ENCODE results near the gene FAM227B. TPM values are rescaled to one million over a fixed set of nuclear protein-coding genes. Genes with fewer than 3 reads are reported as not detected.
"Not testable (repeated sequence)": the region's sequence is repeated elsewhere in the genome, so short reads cannot be mapped to it uniquely, and the experiment has no call there.

Gene FAM227B
- total RNA-seq, 1 donor from 2014 or later: 5.8 TPM

DNA sequence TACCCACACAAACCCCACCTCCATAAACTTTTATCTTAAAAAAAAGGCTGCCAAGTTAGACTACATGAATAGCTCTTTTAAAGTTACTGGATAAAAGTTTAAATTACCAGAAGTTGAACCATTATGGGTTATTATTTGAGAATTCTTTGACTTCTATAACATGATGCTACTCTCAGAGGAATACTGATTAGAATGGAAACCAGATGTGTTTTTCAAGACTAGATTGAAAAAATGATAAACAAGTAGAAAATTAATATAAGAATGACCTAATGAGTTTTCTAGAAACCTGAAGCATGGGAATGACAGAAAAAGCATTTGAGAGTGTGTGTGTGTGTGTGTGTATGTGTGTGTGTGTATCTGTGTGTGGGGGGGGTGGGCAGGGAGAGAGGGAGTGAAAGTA is 210.0 kb downstream of the FAM227B start:
- no peak for DNase-seq (ENCODE audit: low read depth)
- H3K4me3 ChIP-seq (ENCODE audit: low read depth, low read length): no peak overlapping the region
- TF ChIP-seq, protein P1, sequence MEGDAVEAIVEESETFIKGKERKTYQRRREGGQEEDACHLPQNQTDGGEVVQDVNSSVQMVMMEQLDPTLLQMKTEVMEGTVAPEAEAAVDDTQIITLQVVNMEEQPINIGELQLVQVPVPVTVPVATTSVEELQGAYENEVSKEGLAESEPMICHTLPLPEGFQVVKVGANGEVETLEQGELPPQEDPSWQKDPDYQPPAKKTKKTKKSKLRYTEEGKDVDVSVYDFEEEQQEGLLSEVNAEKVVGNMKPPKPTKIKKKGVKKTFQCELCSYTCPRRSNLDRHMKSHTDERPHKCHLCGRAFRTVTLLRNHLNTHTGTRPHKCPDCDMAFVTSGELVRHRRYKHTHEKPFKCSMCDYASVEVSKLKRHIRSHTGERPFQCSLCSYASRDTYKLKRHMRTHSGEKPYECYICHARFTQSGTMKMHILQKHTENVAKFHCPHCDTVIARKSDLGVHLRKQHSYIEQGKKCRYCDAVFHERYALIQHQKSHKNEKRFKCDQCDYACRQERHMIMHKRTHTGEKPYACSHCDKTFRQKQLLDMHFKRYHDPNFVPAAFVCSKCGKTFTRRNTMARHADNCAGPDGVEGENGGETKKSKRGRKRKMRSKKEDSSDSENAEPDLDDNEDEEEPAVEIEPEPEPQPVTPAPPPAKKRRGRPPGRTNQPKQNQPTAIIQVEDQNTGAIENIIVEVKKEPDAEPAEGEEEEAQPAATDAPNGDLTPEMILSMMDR (IDR thresholded peaks at IDR 0.05; ENCODE audit: insufficient read depth, low read length, poor library complexity, severe bottlenecking): no peak
- H3K36me3 ChIP-seq (ENCODE audit: control insufficient read depth, insufficient read depth, low read length): no peaks in the 10 kb centered on the region
- no peaks in the 10 kb centered on the region for H3K27me3 ChIP-seq (ENCODE audit: control insufficient read depth, insufficient read depth, low read length)

GRCh38 chr15:49406352-49407118 is 214.1 kb downstream of the FAM227B start:
- H3K27me3 ChIP-seq (ENCODE audit: control insufficient read depth, insufficient read depth, low read length): no peaks in the 10 kb centered on the region
- no peak overlapping the region for H3K4me3 ChIP-seq (ENCODE audit: low read depth, low read length)
- TF ChIP-seq, protein P1 (IDR thresholded peaks at IDR 0.05; ENCODE audit: insufficient read depth, low read length, poor library complexity, severe bottlenecking): no peak
- H3K36me3 ChIP-seq (ENCODE audit: control insufficient read depth, insufficient read depth, low read length): no peaks in the 10 kb centered on the region
- no peak for DNase-seq (ENCODE audit: low read depth)

DNA sequence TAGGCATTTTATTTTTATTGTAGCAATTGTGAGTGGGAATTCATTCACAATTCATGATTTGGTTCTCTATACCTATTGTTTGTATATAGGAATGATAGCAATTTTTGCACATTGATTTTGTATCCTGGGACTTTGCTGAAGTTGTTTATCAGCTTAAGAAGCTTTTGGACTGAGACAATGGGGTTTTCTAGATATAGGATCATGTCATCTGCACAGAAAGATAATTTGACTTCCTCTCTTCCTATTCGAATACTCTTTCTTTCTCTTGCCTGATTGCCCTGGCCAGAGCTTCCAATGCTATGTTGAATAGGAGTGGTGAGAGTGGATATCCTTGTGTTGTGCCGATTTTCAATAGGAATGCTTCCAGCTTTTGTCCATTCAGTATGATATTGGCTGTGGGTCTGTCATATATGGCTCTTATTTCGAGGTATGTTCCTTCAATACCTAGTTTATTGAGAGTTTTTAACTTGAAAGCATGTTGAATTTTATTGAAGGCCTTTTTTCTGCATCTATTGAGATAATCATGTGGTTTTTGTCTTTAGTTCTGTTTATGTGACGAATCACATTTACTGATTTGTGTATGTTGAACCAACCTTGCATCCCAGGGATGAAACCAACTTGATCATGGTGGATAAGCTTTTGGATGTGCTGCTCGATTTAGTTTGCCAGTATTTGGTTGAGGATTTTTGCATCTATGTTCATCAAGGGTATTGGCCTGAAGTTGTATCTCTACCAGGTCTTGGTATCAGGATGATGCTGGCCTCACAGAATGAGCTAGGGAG is 217.9 kb downstream of the FAM227B start:
- H3K27me3 ChIP-seq (ENCODE audit: control insufficient read depth, insufficient read depth, low read length); DNase-seq (ENCODE audit: low read depth); H3K36me3 ChIP-seq (ENCODE audit: control insufficient read depth, insufficient read depth, low read length); H3K4me3 ChIP-seq (ENCODE audit: low read depth, low read length): not testable (repeated sequence)

DNA sequence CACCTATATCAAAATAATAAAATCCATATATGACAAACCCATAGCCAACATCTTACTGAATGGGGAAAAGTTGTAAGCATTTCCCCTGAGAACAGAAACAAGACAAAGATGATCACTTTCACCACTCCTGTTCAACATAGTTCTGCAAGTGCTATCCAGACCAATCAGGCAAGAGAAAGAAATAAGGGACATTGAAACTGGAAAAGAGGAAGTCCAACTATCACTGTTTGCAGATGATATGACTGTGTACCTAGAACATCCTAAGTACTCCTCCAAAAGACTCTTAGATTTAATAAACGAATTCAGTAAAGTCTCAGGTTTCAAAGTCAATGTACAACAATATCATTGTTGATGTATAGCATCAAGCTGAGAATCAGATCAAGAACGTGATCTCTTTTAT is 233.1 kb downstream of the FAM227B start:
- Histone ChIP-seq H3K4me3 (ENCODE audit: low read depth, low read length) (no peak overlapping the region), H3K36me3 (ENCODE audit: control insufficient read depth, insufficient read depth, low read length) (no peaks in the 10 kb centered on the region), H3K27me3 (ENCODE audit: control insufficient read depth, insufficient read depth, low read length) (no peaks in the 10 kb centered on the region)
- TF ChIP-seq, protein P1 (IDR thresholded peaks at IDR 0.05; ENCODE audit: insufficient read depth, low read length, poor library complexity, severe bottlenecking): no peak
- no peak for DNase-seq (ENCODE audit: low read depth)

GRCh38 chr15:49383266-49383665 is 237.4 kb downstream of the FAM227B start:
- H3K27me3 ChIP-seq (ENCODE audit: control insufficient read depth, insufficient read depth, low read length): no peaks in the 10 kb centered on the region
- TF ChIP-seq, protein P1 (IDR thresholded peaks at IDR 0.05; ENCODE audit: insufficient read depth, low read length, poor library complexity, severe bottlenecking): no peak
- no peak overlapping the region for H3K4me3 ChIP-seq (ENCODE audit: low read depth, low read length)
- H3K36me3 ChIP-seq (ENCODE audit: control insufficient read depth, insufficient read depth, low read length): no peaks in the 10 kb centered on the region
- no peak for DNase-seq (ENCODE audit: low read depth)

GRCh38 chr15:49382394-49382793 is 238.2 kb downstream of the FAM227B start:
- no peaks in the 10 kb centered on the region for H3K27me3 ChIP-seq (ENCODE audit: control insufficient read depth, insufficient read depth, low read length)
- no peak overlapping the region for H3K4me3 ChIP-seq (ENCODE audit: low read depth, low read length)
- TF ChIP-seq, protein P1 (IDR thresholded peaks at IDR 0.05; ENCODE audit: insufficient read depth, low read length, poor library complexity, severe bottlenecking): no peak
- DNase-seq (ENCODE audit: low read depth): no peak
- no peaks in the 10 kb centered on the region for H3K36me3 ChIP-seq (ENCODE audit: control insufficient read depth, insufficient read depth, low read length)
